NCI-H1417 treated with DMSO at 0.1 percent for 48 hours (cell line): ENCODE data around the gene TSPEAR.

Experiments used
- DNase-seq: peaks from one replicate; lab custom pipeline; 2025; lab: John Stamatoyannopoulos, UW

Gene TSPEAR

GRCh38 chr21:44502171-44502958 lies 209.0 kb downstream of the TSPEAR start:
- DNase-seq, result no peak

- no peak for DNase-seq
These were observed 211.3 kb downstream of the TSPEAR start for GRCh38 chr21:44500111-44500510.

DNA sequence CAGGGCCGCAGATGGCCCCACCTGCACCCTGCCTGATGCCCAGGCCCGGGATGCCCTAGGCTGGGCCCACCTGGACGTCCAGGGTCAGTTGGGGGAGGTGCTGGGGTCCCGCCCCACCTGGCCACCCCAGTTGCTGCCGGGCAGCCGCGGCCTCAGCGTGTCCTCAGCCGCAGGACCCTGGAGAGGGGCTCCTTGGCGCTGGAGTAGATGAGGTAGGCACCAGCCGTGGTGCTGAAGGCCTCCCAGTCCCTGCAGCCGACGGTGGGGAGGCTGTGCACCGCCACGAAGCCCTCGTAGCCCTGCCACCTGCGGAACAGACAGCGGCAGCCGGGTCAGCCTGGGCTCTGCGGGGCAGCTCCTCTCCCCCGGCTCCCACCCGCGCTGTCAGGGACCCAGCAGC lies 211.7 kb downstream of the TSPEAR start:
- no peak for DNase-seq

DNA sequence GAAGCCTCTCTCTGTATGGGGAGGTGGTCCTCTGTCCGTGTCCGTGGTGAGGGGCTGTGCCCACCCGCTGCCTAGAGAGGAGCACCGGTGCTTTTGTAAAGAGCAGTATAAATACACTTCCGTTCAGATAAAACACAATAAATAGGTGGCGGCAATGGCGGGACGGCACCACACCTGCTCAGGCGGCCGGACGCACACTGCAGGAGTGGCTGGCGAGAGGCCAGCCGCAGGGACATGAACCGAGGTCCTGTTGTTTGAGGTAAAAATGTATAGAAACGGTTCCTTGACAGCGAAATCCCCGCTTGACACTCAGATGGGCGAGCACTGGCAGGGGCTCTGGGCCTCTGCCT lies 212.2 kb downstream of the TSPEAR start:
- DNase-seq, result no peak

- peak; percentile 63 for DNase-seq
These were observed 212.8 kb downstream of the TSPEAR start for GRCh38 chr21:44498280-44499210.

DNA sequence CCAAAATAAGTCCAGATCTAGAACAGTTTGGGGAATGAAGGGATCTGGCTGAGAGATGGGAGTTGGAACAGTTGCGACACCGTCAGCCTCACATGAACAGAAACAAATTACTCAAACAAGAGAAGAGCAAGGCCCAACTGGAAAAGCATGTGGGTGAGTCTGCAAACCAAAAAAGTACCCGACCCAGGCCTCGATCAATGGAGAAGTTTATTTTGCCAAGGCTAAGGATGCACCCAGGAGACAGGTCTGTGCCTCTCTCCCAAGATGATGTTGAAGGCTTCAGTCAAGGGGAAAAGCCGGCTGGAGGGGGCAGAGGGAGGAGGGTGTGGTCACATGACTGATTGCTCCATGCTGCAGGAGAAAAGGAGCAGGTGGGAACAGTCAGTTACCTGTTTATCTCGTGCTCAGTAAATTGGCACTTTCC lies 213.7 kb downstream of the TSPEAR start:
- peak; percentile 58 for DNase-seq

- peak; percentile 66 for DNase-seq
These were observed 214.5 kb downstream of the TSPEAR start for GRCh38 chr21:44496564-44497550.

- DNase-seq, result no peak
These were observed 215.5 kb downstream of the TSPEAR start for GRCh38 chr21:44495611-44496563.

DNA sequence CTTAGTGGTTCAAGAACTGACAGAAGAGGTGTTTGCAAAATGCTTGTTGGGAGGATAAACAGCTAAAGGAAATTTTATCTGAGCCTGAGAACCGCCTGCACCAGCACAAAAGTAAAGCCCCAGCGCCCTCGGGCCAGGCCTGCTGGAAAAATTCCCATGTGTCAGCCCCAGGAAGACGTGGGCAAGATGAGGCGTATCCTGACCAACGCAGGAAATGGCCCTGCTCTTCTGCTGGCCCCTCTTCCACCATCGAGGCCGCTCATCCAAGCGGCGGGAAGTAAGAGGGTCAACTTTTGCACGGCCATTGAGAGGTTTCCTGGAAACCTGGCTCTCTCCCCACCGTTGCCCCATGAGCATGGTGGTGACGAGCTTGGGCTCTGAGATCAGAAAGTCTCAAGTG lies 216.4 kb downstream of the TSPEAR start:
- no peak for DNase-seq

DNA sequence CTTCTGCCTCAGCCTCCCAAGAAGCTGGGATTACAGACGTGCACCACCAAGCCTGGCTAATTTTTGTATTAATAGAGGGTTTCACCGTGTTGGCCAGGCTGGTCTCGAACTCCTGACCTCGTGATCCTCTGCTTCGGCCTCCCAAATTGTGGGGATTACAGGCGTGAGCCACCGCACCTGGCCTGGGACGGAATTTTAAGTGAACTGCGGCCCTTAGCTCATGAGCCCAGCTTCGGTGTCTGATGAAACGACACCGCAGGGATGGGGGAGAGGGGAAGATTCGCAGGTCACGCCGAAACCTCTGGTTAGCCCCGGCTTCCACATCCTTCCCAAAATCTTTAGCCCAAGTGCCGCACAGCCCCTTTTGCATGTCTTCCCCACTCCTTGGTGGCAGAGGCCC lies 217.0 kb downstream of the TSPEAR start:
- no peak for DNase-seq

DNA sequence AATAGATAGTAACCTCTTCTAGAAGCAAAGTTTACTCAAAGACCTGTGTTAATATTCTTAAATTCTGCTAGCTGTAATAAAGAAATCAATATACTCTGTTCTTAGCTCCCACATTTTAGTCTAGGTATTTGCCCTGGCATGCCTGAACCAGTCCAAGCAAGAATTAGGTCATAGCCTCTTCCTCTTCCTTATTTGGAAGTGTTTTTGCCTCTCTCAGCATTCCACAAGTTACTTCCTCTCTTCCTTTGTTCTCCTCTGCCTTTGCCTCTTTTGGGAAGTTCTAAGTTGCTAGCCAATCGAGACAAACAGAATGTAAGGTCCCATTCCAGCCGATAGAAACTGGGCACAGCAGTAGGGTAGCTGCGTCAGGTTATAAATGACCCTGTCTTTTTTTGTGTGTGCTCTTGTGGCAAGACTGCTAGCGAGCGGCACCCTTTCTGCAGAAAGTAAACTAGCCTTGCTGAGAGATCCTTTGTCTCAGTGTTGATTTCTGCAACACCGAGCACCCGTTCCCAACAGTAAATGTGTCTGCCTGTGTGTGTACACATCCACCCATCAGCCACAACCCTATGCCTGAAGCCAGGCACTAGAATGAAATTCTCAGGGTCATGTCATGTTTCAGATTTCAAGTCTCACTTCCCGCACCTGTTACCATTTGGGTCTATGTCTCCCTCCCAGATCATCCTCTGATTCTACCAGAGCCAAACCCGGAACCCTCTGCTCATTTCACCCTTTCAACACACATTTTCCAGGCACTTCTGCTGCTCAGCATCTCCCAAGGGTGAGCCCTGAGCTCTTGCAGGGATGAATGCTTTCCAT lies 218.6 kb downstream of the TSPEAR start:
- no peak for DNase-seq

GRCh38 chr21:44490816-44491215 lies 220.6 kb downstream of the TSPEAR start:
- no peak for DNase-seq

DNA sequence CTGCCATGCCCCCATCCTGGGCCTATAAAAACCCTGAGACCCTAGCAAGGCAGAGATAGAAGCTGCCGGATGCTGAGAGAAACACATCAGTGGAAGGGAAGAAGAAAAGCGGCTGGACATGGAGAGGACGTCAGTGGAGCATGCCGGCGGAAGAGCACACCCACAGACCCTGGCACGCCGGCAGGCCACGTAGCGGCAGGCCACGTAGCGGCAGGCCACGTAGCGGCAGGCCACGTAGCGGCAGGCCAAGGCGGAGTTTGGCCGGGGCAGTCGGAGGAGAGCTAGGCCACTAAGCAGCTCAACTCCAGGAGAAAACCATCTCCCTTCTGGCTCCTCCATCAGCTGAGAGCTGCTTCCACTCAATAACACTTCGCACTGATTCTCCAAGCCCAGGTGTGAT lies 221.0 kb downstream of the TSPEAR start:
- no peak for DNase-seq

DNA sequence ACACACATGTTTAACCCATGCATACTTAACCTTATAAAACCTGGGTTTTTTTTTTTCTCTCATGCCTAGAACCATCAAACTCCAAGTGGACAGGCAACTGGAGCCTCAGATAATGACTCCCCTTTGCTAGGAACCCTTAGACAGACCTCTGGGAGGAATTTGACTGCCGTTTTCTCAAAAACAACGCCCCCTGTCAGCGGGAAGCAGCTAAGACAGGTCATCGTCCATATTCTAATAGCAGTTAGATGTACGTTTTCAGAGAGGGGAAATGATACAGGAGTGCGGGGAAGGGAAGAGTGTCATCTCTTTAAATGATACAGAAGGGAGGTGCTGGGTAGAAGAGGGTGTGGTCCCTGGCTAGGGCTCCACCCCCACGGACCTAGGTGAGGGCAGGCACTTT lies 221.4 kb downstream of the TSPEAR start:
- DNase-seq, result no peak

DNA sequence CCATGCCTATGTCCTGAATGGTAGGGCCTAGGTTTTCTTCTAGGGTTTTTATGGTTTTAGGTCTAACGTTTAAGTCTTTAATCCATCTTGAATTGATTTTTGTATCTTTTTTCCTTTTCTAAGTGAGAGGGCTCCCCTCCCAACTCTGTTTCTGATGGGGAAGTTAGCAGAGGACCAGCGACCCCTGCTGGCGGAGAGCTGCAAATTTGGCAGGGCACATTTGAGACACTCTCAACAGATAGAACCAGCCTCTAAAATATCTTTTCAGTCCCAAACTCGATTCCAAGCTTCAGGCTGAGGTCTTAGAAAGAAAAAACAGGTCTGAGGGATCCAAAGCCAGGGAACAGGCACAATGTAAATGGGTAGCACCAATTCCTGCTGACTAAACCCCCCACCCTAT lies 223.5 kb downstream of the TSPEAR start:
- no peak for DNase-seq

DNA sequence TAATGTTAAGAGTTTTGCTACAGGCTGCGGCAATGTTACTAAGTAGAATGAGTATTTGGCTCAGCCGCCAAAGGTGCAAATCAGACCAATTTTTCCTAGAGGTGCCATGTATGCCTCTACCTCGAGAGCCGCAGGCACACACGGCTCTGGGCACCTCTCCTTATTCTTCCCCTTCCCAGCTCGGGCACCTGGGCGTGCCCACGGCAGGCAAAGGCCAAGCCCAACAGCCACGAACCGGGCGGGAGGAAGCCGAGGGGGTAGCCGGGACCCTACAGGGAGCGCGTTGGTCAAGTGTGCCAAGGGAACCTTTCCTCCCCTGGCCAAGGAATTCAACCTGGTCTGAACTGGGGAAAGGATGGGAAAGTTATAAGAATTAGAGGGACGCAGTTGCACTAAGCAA lies 225.1 kb downstream of the TSPEAR start:
- DNase-seq, result no peak

DNA sequence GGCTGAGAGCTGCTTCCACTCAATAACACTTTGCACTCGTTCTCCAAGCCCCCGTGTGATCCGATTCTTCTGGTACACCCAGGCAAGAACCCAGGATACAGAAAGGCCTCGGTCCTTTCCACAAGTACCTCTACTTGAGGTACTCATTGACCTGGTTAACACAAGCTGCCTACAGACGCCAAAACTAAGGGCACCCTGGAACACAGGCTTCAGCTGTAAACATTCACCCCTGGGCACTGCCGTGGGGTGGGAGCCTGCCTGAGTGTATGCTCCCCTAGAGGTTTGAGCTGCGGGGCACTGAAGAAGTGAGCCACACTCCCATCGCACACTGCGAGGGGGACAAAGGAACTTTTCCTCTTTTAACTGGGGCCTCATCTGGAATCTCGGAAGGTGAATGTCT lies 225.6 kb downstream of the TSPEAR start:
- no peak for DNase-seq

- DNase-seq, result no peak
These were observed 226.0 kb downstream of the TSPEAR start for GRCh38 chr21:44485254-44485793.

GRCh38 chr21:44484498-44485253 lies 226.7 kb downstream of the TSPEAR start:
- no peak for DNase-seq
